Osteocyte (in vitro differentiated cells): Measurements from ENCODE around the gene G6PD. TPM values are rescaled to one million over a fixed set of nuclear protein-coding genes. Genes with fewer than 3 reads are reported as not detected.

ENCODE experiments used
- DNase-seq: peaks from one replicate; pipeline ENCODE4 v3.0.0; 2021; ENCODE audit warnings: mixed read lengths; ENCODE audit not compliant: unreplicated experiment; ENCODE audit errors: extremely low spot score
- H3K27ac Mint-ChIP-seq: one replicate; pipeline ENCODE4 v1.8.0; 2021; ENCODE audit warnings: mild to moderate bottlenecking, mixed read lengths; ENCODE audit not compliant: unreplicated experiment
- H3K27me3 Mint-ChIP-seq: one replicate; pipeline ENCODE4 v1.8.0; 2021; ENCODE audit warnings: mixed read lengths; ENCODE audit not compliant: unreplicated experiment
- H3K36me3 Mint-ChIP-seq: one replicate; pipeline ENCODE4 v1.8.0; 2021; ENCODE audit warnings: mixed read lengths; ENCODE audit not compliant: unreplicated experiment
- H3K4me1 Mint-ChIP-seq: one replicate; pipeline ENCODE4 v1.8.0; 2021; ENCODE audit warnings: mixed read lengths; ENCODE audit not compliant: unreplicated experiment
- H3K4me3 Mint-ChIP-seq: one replicate; pipeline ENCODE4 v1.8.0; 2021; ENCODE audit warnings: mild to moderate bottlenecking, moderate library complexity, mixed read lengths; ENCODE audit not compliant: unreplicated experiment
- H3K9me3 Mint-ChIP-seq: one replicate; pipeline ENCODE4 v1.8.0; 2021; ENCODE audit warnings: mixed read lengths; ENCODE audit not compliant: unreplicated experiment
- total RNA-seq: library from RNA; stranded (reverse); gene quantifications from 2 replicates; pipeline ENCODE4 v1.2.1, GENCODE V29; 2021
- TF ChIP-seq, protein P1 (sequence below): fragments of 200-600 bp; sonication (generic); IDR thresholded peaks from 2 replicates; pipeline ENCODE4 v1.5.0; 2021; ENCODE audit warnings: antibody characterized with exemption, mild to moderate bottlenecking, moderate library complexity

Gene G6PD
- total RNA-seq, 1 donor from 2014 or later = 108 TPM

- H3K4me3 Mint-ChIP-seq = no peak overlapping the region
- no peaks in the 10 kb centered on the region for H3K36me3 Mint-ChIP-seq
- no peak for DNase-seq
Measured at GRCh38 chrX:154481911-154482601, 64.6 kb downstream of the G6PD start.

More at GRCh38 chrX:154481911-154482601, 64.6 kb downstream of the G6PD start:
- H3K9me3 Mint-ChIP-seq = no peaks in the 10 kb centered on the region
- H3K27me3 Mint-ChIP-seq = no peaks in the 10 kb centered on the region
- TF ChIP-seq, protein P1, sequence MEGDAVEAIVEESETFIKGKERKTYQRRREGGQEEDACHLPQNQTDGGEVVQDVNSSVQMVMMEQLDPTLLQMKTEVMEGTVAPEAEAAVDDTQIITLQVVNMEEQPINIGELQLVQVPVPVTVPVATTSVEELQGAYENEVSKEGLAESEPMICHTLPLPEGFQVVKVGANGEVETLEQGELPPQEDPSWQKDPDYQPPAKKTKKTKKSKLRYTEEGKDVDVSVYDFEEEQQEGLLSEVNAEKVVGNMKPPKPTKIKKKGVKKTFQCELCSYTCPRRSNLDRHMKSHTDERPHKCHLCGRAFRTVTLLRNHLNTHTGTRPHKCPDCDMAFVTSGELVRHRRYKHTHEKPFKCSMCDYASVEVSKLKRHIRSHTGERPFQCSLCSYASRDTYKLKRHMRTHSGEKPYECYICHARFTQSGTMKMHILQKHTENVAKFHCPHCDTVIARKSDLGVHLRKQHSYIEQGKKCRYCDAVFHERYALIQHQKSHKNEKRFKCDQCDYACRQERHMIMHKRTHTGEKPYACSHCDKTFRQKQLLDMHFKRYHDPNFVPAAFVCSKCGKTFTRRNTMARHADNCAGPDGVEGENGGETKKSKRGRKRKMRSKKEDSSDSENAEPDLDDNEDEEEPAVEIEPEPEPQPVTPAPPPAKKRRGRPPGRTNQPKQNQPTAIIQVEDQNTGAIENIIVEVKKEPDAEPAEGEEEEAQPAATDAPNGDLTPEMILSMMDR = no peak
- H3K27ac Mint-ChIP-seq = no peak overlapping the region
- H3K4me1 Mint-ChIP-seq = peaks cover 4% of the 10 kb centered on the region

Other genes with a start within 250 kb of the G6PD start
- 2,024 and 2,203 TPM in 2 replicates for gene FLNA, start 172.2 kb downstream of the G6PD start, total RNA-seq
- 68.9 and 73.1 TPM in 2 replicates for gene EMD, start 167.6 kb downstream of the G6PD start, total RNA-seq
- gene RPL10, start 148.5 kb downstream of the G6PD start, total RNA-seq = 2,857 and 2,892 TPM in 2 replicates
- gene DNASE1L1, start 137.6 kb downstream of the G6PD start, total RNA-seq = 27.9 and 28.1 TPM in 2 replicates
- 46.2 and 47.3 TPM in 2 replicates for gene TAFAZZIN, start 135.3 kb downstream of the G6PD start, total RNA-seq
- gene ATP6AP1, start 118.2 kb downstream of the G6PD start, total RNA-seq = 144 and 153 TPM in 2 replicates
- gene GDI1, start 109.7 kb downstream of the G6PD start, total RNA-seq = 135 and 152 TPM in 2 replicates
- 92.2 and 92.8 TPM in 2 replicates for gene FAM50A, start 102.7 kb downstream of the G6PD start, total RNA-seq
- 107 and 108 TPM in 2 replicates for gene PLXNA3, start 88.6 kb downstream of the G6PD start, total RNA-seq
- 15.6 and 19.6 TPM in 2 replicates for gene LAGE3, start 67.6 kb downstream of the G6PD start, total RNA-seq
- gene UBL4A, start 60.2 kb downstream of the G6PD start, total RNA-seq = 17.4 and 18.5 TPM in 2 replicates
- 20.6 and 22.4 TPM in 2 replicates for gene SLC10A3, start 56.2 kb downstream of the G6PD start, total RNA-seq
- gene FAM3A, start 30.6 kb downstream of the G6PD start, total RNA-seq = 38.2 and 40.4 TPM in 2 replicates
- gene IKBKG, start 774 bp upstream of the G6PD start, total RNA-seq = 23.6 and 25.0 TPM in 2 replicates
- not detected in 2 replicates for gene CTAG1A, start 38.3 kb upstream of the G6PD start, total RNA-seq
- gene CTAG1B, start 72.4 kb upstream of the G6PD start, total RNA-seq = not detected in 2 replicates
- not detected in 2 replicates for gene CTAG2, start 106.7 kb upstream of the G6PD start, total RNA-seq
- 0.78 and 1.1 TPM in 2 replicates for gene GAB3, start 204.2 kb upstream of the G6PD start, total RNA-seq
- gene DKC1, start 216.0 kb upstream of the G6PD start, total RNA-seq = 37.5 and 39.9 TPM in 2 replicates